IPS-NIHi7 (cell line): ENCODE data around the gene MRAP2.
A peak's percentile ranks its signal among the peaks of the same experiment; 100 is the strongest.
"Not testable (repeated sequence)": the region's sequence is repeated elsewhere in the genome, so short reads cannot be mapped to it uniquely, and the experiment has no call there.

Experiments used
- DNase-seq: peaks from one replicate; pipeline ENCODE4 v3.0.0; 2012; ENCODE audit warnings: mixed read lengths; ENCODE audit errors: extremely low spot score

MRAP2 gene

GRCh38 chr6:84074988-84075781, 41.6 kb downstream of the MRAP2 start:
- peak; percentile 66 for DNase-seq

- DNase-seq = no peak
These were observed 44.1 kb downstream of the MRAP2 start for GRCh38 chr6:84077645-84078044.

DNA sequence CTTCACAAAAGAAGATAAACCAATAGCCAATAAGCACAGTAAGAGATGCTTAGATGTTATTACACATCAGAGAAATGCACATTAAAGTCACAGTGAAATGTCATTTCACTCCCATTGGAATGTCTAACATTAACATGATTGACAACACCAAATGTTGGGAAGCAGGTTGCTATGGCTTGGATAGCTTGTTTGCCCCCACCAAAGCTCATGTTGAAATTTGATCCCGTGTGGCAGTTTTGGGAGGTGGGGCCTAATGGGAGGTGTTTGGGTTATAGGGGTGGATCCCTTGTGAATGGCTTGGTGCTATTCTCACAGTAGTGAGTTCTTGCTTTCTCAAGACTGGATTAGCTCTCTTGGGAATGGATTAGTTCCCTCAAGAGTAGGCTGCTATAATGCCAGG, 44.8 kb downstream of the MRAP2 start:
- DNase-seq = no peak

GRCh38 chr6:84081222-84081621, 47.6 kb downstream of the MRAP2 start:
- no peak for DNase-seq

DNA sequence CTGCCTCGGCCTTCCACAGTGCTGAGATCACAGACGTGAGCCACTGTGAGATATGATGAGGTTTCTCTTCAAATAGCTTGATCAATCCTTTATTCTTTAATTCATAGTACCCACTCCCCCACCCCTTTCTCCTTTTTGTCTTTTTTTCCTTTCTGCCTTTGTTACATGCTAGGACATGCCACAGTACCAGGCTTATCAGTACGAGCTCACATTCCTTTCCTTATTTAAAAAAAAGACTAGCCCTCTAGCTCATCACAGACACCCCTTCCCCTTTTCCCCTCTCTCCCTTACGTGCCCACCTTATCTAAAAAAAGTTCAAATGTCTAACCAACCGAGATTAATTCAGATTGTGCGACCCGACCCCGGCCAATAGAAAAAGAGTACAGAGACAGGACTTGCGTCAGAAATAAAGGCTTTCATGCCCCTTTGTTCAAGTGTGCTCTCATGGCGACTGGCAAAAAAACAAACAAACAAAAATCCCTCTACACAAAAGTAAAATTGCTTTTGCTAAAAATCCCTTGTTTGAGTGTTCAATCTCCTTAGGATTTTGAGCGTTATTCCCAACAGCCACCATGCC, 49.2 kb downstream of the MRAP2 start:
- DNase-seq = no peak

DNA sequence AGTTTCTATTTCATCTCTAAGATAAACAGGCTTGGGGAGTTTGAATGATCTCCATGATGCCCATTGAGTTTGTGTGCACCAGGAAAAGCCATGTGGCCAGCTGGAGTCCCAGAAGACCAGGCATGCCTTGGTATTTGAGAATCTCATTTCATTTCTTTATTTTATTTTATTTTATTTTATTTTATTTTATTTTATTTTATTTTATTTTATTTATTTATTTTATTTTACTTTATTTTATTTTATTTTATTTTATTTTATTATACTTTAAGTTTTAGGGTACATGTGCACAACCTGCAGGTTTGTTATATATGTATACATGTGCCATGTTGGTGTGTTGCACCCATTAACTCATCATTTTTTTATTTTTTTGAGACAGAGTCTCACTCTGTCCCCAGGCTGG, 51.1 kb downstream of the MRAP2 start:
- not testable (repeated sequence) for DNase-seq

DNA sequence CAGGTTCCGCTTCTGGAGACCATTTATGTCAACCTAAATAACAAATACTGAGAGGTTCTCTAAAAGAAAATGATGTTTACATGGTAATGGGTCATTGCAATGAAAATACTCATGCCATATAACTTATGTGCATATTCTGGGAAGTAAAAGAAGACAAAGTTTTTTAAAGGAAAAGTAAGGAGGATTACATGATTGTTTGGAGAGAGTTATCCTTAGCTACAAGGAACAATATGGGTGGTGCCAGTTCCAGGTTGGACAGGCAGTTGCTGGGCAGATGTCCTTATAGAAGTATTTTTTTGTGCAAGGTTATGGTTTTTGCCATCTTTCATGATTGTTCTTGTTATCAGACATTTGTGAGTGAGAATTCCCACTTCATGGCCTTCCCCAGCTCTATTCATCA, 52.5 kb downstream of the MRAP2 start:
- DNase-seq = no peak

- DNase-seq = no peak
These were observed 53.2 kb downstream of the MRAP2 start for GRCh38 chr6:84086545-84087429.

DNA sequence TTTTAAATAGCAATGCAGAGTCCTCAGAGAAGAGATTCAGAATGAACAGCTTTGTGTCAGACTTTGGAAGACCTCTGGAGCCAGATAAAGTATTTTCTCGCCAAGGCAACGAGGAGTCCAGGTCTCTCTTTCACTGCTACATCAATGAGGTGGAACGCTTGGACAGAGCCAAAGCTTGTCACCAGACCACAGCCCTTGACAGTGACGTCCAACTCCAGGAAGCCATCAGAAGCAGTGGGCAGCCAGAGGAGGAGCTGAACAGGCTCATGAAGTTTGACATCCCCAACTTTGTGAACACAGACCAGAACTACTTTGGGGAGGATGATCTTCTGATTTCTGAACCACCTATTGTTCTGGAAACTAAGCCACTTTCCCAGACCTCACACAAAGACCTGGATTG, 55.5 kb downstream of the MRAP2 start:
- DNase-seq = no peak

GRCh38 chr6:84089552-84089951, 56.0 kb downstream of the MRAP2 start:
- no peak for DNase-seq

DNA sequence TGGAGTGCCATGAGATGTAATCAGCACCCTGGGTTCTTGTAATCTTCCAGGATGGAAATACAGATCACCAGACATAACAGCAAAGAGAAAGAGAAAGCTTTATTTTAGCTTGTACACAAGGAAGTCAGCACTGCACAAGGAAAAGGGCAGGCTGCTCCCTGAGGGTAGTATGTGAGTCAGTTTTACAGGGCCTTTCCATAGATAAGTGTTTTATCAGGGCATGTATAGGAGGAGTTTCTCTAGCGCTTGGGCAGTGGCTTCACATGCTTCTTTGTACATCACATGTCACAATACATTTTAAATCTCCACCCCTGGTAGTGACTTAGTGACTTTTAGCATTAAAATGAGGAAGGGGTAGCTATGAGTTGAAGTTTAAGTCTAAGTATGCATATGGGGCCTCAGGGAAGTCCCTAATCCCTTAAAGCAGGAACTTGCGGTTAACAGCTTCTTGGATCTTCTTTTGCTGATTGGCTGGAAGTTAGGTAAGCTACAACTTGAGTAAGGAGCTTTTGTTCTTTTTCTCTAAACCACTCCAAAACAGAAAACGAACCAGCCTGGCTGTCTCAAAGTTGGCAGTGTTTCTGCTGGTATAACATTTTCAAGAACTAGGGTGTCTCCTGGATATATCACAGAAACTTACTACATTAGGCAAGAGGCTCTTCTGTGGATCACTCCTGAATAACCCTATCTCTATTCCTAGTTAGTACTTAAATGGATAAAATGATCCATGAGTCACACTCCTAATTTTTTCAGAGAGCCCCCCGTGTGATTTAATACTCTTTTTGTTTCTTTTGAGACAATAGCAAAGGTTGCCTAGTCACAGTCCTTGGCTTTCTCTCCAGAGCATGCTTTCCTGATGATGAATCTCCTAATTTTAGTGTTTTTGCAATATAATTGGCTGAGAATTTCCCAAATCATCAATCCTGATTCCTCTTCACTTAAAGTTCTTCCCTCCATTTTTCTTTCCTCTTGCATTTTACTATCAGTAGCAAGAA, 60.2 kb downstream of the MRAP2 start:
- DNase-seq = no peak

DNA sequence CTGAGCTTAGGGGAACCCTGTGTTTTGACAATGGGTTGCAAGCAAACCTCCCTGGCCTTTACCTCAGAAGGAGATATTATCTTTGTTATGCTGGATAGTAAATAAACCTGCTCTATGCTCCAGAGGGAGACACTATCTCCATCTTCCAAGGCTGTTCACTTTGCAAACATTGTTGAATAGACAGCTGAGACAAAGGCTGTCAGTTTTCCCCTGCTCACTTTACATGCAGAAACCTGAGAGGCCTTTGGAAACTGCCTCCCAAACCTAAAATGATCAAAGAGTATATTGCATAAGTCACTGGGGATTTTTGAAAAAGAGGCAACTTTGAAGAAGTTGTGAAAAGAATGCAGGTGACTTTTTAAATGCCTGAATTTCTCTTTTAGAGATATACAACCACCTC, 61.6 kb downstream of the MRAP2 start:
- no peak for DNase-seq

DNA sequence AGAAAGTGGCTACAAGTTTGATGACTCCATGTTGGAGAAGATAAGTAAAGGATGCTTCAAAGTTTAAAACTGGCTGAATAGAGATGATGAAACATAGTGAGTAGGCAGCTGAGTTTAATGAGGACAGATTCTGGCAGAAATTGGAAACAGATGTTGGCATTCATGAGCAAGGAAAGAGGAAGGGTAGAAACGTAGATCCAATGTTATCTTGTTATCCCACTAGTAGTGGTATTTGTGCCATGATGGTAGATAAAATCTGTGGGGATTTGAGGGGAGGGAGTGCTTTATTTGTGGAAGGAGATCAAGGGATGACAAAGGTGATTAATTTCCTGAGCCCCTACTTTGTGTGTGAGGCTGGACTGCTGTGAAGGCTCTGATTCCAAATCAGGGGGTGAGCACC, 69.5 kb downstream of the MRAP2 start:
- no peak for DNase-seq

GRCh38 chr6:84105215-84105924, 71.8 kb downstream of the MRAP2 start:
- not testable (repeated sequence) for DNase-seq

DNA sequence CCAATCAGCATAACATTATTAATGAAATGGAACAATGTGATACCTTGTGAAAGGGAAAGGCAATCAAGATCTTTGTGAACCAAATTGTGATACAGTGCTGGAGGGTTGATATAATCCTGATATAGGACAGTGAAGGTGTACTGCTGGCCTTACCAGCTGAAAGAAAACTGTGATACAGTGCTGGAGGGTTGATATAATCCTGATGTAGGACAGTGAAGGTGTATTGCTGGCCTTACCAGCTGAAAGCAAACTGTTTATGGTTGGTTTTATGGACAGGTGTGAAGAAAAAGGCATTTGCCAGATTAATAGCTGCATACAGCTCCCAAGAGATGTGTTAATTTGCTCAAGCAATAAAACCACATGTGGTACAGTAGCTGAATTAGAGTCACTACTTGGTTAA, 73.9 kb downstream of the MRAP2 start:
- DNase-seq = no peak

DNA sequence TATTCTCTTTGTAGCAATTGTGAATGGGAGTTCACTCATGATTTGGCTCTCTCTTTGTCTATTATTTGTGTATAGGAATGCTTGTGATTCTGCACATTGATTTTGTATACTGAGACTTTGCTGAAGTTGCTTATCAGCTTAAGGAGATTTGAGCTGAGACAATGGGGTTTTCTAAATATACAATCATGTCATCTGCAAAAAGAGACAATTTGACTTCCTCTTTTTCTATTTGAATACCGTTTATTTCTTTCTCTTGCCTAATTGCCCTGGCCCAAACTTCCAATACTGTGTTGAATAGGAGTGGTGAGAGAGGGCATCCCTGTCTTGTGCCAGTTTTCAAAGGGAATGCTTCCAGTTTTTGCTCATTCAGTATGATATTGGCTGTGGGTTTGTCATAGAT, 77.8 kb downstream of the MRAP2 start:
- DNase-seq = not testable (repeated sequence)

GRCh38 chr6:84114933-84115594, 81.5 kb downstream of the MRAP2 start:
- not testable (repeated sequence) for DNase-seq

DNA sequence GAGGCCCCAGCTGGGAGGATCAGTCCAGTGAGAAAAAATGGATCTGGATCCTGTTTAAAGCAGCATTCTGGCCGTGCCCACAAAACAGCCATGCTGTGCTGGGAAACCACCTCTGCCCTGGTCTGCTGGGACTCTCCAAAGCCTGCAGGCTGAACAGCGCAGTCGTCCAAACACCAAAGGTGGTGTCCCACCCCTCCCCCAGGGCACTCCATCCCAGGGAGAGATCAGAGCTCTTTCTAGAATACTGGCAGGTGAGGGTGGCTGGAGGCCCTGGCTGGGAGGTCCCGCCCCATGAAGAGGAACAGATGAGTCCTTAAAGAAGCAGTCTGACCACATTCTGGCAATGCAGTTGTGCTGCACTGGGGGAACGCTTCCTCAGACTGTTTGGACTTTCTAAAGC, 84.6 kb downstream of the MRAP2 start:
- DNase-seq = no peak

GRCh38 chr6:84119277-84119676, 85.7 kb downstream of the MRAP2 start:
- peak; percentile 23 for DNase-seq

- DNase-seq = no peak
These were observed 89.6 kb downstream of the MRAP2 start for GRCh38 chr6:84123186-84123585.
